ENCODE results near the gene SYTL4.

Gene SYTL4

DNA sequence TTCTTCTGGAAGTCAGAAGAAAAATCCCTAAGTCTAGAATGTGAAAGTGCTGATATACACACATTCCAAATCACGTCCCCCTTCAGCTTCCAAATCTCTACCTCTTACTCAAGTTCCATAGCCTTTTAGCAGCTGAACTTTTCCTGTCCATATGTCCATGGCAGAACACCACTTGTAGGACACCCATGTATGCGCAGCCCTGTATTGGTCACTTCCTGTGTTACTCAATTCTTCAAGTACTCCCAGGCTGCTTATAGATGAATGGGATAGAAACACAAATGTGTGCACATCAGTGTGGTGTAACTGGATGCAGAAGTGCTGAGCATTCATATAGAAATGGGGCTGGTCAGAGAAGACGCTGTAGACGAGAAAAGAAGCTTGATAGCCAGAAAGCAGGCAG is 69.1 kb downstream of the SYTL4 start:
- TF ChIP-seq, protein P1, sequence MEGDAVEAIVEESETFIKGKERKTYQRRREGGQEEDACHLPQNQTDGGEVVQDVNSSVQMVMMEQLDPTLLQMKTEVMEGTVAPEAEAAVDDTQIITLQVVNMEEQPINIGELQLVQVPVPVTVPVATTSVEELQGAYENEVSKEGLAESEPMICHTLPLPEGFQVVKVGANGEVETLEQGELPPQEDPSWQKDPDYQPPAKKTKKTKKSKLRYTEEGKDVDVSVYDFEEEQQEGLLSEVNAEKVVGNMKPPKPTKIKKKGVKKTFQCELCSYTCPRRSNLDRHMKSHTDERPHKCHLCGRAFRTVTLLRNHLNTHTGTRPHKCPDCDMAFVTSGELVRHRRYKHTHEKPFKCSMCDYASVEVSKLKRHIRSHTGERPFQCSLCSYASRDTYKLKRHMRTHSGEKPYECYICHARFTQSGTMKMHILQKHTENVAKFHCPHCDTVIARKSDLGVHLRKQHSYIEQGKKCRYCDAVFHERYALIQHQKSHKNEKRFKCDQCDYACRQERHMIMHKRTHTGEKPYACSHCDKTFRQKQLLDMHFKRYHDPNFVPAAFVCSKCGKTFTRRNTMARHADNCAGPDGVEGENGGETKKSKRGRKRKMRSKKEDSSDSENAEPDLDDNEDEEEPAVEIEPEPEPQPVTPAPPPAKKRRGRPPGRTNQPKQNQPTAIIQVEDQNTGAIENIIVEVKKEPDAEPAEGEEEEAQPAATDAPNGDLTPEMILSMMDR (IDR thresholded peaks at IDR 0.05; ENCODE audit: insufficient read depth, low read length, poor library complexity, severe bottlenecking) = no peak
- Histone ChIP-seq H3K36me3 (ENCODE audit: control insufficient read depth, insufficient read depth, low read length) (no peaks in the 10 kb centered on the region), H3K4me3 (replicated peaks; ENCODE audit: low read depth, low read length) (no peak overlapping the region), H3K27me3 (replicated peaks; ENCODE audit: control insufficient read depth, insufficient read depth, low read length) (no peaks in the 10 kb centered on the region; the same call in 1 of the 2 replicates)
- no peak for DNase-seq (ENCODE audit: extremely low read depth, insufficient read length)

DNA sequence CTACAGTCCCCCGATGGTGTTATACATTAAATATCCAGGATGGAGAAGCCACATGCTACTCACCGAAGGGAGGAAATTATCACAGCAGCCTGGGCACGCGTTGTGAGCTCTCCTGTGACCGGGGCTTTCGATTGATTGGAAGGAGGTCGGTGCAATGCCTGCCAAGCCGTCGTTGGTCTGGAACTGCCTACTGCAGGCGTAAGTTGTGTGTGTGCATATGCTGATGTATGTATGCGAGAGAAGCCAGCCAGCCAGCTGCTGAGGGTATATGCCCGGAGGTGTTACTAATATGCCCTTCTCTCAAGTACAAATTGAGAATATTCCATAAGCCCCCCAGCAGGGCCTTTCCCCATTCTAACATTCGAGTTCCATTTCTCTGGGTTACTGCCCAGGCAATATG is 69.8 kb downstream of the SYTL4 start:
- no peak for DNase-seq (ENCODE audit: extremely low read depth, insufficient read length)
- TF ChIP-seq, protein P1 (IDR thresholded peaks at IDR 0.05; ENCODE audit: insufficient read depth, low read length, poor library complexity, severe bottlenecking) = no peak
- H3K4me3 ChIP-seq (replicated peaks; ENCODE audit: low read depth, low read length) = no peak overlapping the region
- H3K27me3 ChIP-seq (replicated peaks; ENCODE audit: control insufficient read depth, insufficient read depth, low read length) = no peaks in the 10 kb centered on the region; the same call in 1 of the 2 replicates
- H3K36me3 ChIP-seq (ENCODE audit: control insufficient read depth, insufficient read depth, low read length) = no peaks in the 10 kb centered on the region

DNA sequence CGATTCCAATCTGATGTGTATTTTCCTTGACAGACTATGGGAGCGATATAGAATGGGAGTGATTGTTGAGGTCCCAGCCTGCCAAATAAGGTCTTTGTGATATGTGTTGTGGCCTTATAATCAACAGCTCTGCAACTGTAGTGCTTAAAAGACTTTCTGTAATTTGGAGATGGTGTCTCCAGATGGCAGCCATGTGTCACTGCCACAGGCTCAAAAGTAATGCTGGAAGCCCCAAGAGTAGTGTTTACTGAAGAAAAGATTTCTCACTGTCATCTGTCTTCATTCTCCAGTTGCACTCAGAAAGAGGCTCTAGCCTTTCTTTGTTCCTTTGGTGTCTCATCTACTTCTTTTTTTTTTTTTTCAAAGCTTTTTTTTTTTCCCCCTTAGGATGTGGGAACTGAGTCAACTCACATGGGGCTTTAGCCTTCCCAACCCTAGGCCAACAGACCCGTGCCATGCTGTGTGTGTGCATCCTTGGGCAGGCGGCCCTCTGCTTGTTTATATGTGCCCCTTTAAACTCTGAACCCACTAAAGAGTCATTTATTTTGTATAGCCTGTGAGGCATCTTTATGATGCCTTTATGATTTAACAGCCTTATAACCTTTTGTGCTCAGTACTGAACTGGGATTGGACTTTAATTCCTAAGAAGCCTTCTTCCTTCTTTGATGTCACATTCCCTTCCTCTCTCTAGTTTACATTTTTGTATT is 72.3 kb downstream of the SYTL4 start:
- no peak for DNase-seq (ENCODE audit: extremely low read depth, insufficient read length)
- Histone ChIP-seq H3K36me3 (ENCODE audit: control insufficient read depth, insufficient read depth, low read length) (no peaks in the 10 kb centered on the region), H3K27me3 (replicated peaks; ENCODE audit: control insufficient read depth, insufficient read depth, low read length) (no peaks in the 10 kb centered on the region; the same call in 1 of the 2 replicates), H3K4me3 (replicated peaks; ENCODE audit: low read depth, low read length) (no peak overlapping the region)
- TF ChIP-seq, protein P1 (IDR thresholded peaks at IDR 0.05; ENCODE audit: insufficient read depth, low read length, poor library complexity, severe bottlenecking) = no peak

DNA sequence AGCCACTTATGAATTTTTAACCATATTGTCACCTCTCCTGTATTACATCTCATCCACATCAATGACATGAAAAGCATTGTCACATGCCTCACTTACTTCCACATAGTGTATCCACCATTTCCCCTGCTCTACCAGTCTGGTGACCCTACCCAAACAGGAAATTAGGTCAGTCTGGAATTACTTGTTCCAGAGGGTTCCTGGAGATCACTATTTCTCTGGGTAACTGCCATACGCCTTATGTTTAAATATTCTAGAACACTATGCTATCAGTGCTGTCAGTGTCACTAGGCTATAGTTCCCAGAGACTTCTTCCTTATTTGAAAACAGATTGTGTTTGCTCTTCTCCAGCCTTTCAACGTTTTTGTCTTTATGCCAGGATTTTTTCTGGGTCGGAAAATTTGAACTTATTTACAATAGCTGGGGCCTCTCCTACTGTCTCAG is 73.0 kb downstream of the SYTL4 start:
- Histone ChIP-seq H3K4me3 (replicated peaks; ENCODE audit: low read depth, low read length) (no peak overlapping the region), H3K36me3 (ENCODE audit: control insufficient read depth, insufficient read depth, low read length) (no peaks in the 10 kb centered on the region), H3K27me3 (replicated peaks; ENCODE audit: control insufficient read depth, insufficient read depth, low read length) (no peaks in the 10 kb centered on the region; the same call in 1 of the 2 replicates)
- TF ChIP-seq, protein P1 (IDR thresholded peaks at IDR 0.05; ENCODE audit: insufficient read depth, low read length, poor library complexity, severe bottlenecking) = no peak
- no peak for DNase-seq (ENCODE audit: extremely low read depth, insufficient read length)

DNA sequence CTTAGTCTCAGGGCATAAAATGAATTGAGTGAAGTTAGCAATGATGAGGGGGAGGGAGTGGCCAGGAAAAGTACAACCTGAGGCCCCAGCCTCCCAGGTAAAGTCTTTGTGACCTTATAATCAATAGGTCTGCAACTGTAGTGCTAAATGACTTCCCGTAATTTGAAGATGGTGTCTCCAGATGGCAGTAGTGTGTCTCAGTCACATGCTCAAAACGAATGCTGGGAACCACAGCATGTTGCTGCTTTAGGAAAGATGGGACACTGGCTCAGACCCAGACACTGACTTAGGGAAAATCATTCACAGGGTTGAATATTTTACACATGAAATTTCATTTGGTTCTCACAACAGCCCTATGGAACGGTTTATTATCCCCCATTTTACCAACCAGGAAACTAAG is 77.7 kb downstream of the SYTL4 start:
- TF ChIP-seq, protein P1 (IDR thresholded peaks at IDR 0.05; ENCODE audit: insufficient read depth, low read length, poor library complexity, severe bottlenecking) = peak; percentile 43
- H3K4me3 ChIP-seq (replicated peaks; ENCODE audit: low read depth, low read length) = no peak overlapping the region
- no peak for DNase-seq (ENCODE audit: extremely low read depth, insufficient read length)

More for the DNA sequence above, 77.7 kb downstream of the SYTL4 start:
- Histone ChIP-seq H3K36me3 (ENCODE audit: control insufficient read depth, insufficient read depth, low read length) (no peaks in the 10 kb centered on the region), H3K27me3 (replicated peaks; ENCODE audit: control insufficient read depth, insufficient read depth, low read length) (no peaks in the 10 kb centered on the region)

Data from GM06990 (cell line).